ENCODE results near the gene CECR2. TPM values are rescaled to one million over a fixed set of nuclear protein-coding genes. Genes with fewer than 3 reads are reported as not detected.
"Not testable (repeated sequence)": the region's sequence is repeated elsewhere in the genome, so short reads cannot be mapped to it uniquely, and the experiment has no call there.

Gene CECR2
- total RNA-seq, 1 experiment from 2014 or later, result 1.4 TPM

- no peak for DNase-seq (ENCODE audit: extremely low read depth, low read depth)
These were observed 31.0 kb downstream of the CECR2 start for GRCh38 chr22:17400305-17400704.

- no peak for DNase-seq (ENCODE audit: extremely low read depth, low read depth)
These were observed 32.5 kb downstream of the CECR2 start for GRCh38 chr22:17401728-17402127.

GRCh38 chr22:17402293-17402692, 33.0 kb downstream of the CECR2 start:
- DNase-seq (ENCODE audit: extremely low read depth, low read depth), result no peak

GRCh38 chr22:17403906-17404305, 34.6 kb downstream of the CECR2 start:
- DNase-seq (ENCODE audit: extremely low read depth, low read depth), result no peak

- no peak for DNase-seq (ENCODE audit: extremely low read depth, low read depth)
These were observed 38.4 kb downstream of the CECR2 start for GRCh38 chr22:17407643-17408042.

- DNase-seq (ENCODE audit: extremely low read depth, low read depth), result no peak
These were observed 41.3 kb downstream of the CECR2 start for GRCh38 chr22:17410576-17410975.

- no peak for DNase-seq (ENCODE audit: extremely low read depth, low read depth)
These were observed 42.0 kb downstream of the CECR2 start for GRCh38 chr22:17411213-17411612.

GRCh38 chr22:17412232-17412631, 43.0 kb downstream of the CECR2 start:
- no peak for DNase-seq (ENCODE audit: extremely low read depth, low read depth)

GRCh38 chr22:17418890-17419324, 49.6 kb downstream of the CECR2 start:
- DNase-seq (ENCODE audit: extremely low read depth, low read depth), result no peak

- DNase-seq (ENCODE audit: extremely low read depth, low read depth), result no peak
These were observed 50.1 kb downstream of the CECR2 start for GRCh38 chr22:17419348-17419747.

GRCh38 chr22:17422736-17423343, 53.6 kb downstream of the CECR2 start:
- no peak for DNase-seq (ENCODE audit: extremely low read depth, low read depth)

- DNase-seq (ENCODE audit: extremely low read depth, low read depth), result no peak
These were observed 54.4 kb downstream of the CECR2 start for GRCh38 chr22:17423616-17424015.

GRCh38 chr22:17427528-17427927, 58.3 kb downstream of the CECR2 start:
- not testable (repeated sequence) for DNase-seq (ENCODE audit: extremely low read depth, low read depth)

GRCh38 chr22:17429516-17429915, 60.3 kb downstream of the CECR2 start:
- DNase-seq (ENCODE audit: extremely low read depth, low read depth), result no peak

- DNase-seq (ENCODE audit: extremely low read depth, low read depth), result no peak
These were observed 61.2 kb downstream of the CECR2 start for GRCh38 chr22:17430412-17430811.

GRCh38 chr22:17431179-17431578, 61.9 kb downstream of the CECR2 start:
- DNase-seq (ENCODE audit: extremely low read depth, low read depth), result no peak

- DNase-seq (ENCODE audit: extremely low read depth, low read depth), result no peak
These were observed 65.6 kb downstream of the CECR2 start for GRCh38 chr22:17434856-17435255.

- DNase-seq (ENCODE audit: extremely low read depth, low read depth), result no peak
These were observed 66.1 kb downstream of the CECR2 start for GRCh38 chr22:17435375-17435774.

- DNase-seq (ENCODE audit: extremely low read depth, low read depth), result no peak
These were observed 67.2 kb downstream of the CECR2 start for GRCh38 chr22:17436382-17436980.

- DNase-seq (ENCODE audit: extremely low read depth, low read depth), result no peak
These were observed 67.7 kb downstream of the CECR2 start for GRCh38 chr22:17436981-17437412.

GRCh38 chr22:17438026-17438425, 68.8 kb downstream of the CECR2 start:
- DNase-seq (ENCODE audit: extremely low read depth, low read depth), result no peak

GRCh38 chr22:17441326-17441725, 72.1 kb downstream of the CECR2 start:
- no peak for DNase-seq (ENCODE audit: extremely low read depth, low read depth)
